Lung (tissue), 12 donors: ENCODE measurements around the gene ZNF205. TPM values are rescaled to one million over a fixed set of nuclear protein-coding genes. Genes with fewer than 3 reads are reported as not detected.
"Not testable (repeated sequence)": the region's sequence is repeated elsewhere in the genome, so short reads cannot be mapped to it uniquely, and the experiment has no call there.

Source experiments
- ATAC-seq: fragments of 200-7000 bp; cut with Tn5 transposase; one replicate; pipeline ENCODE4 v1.9.1; 2020; ENCODE audit warnings: moderate number of reproducible peaks; ENCODE audit not compliant: insufficient read depth, low FRiP score
- DNase-seq, 3 donors: peaks; one replicate each; pipeline ENCODE4 v3.0.0-alpha.2; 2013 to 2017
- H3K27ac ChIP-seq, 2 donors: one replicate each; pipeline ENCODE4 v1.5.1; 2013; ENCODE audit warnings: mild to moderate bottlenecking in 2 of 2, moderate library complexity in 2 of 2, control low read depth in 1 of 2, inconsistent platforms in 1 of 2, low read depth in 1 of 2, low read length in 1 of 2
- H3K27me3 ChIP-seq, 3 donors: one replicate each; pipeline ENCODE4 v1.5.1; 2013; ENCODE audit warnings: low read length in 2 of 3; ENCODE audit not compliant: control insufficient read depth in 3 of 3, insufficient read depth in 3 of 3
- H3K36me3 ChIP-seq, 4 donors: one replicate each; pipeline ENCODE4 v1.5.1; 2013; ENCODE audit warnings: low read length in 4 of 4, mild to moderate bottlenecking in 1 of 4, moderate library complexity in 1 of 4; ENCODE audit not compliant: control insufficient read depth in 4 of 4, insufficient read depth in 4 of 4
- H3K4me1 ChIP-seq, 5 donors: one replicate each; pipeline ENCODE4 v1.5.1; 2013; ENCODE audit warnings: low read length in 5 of 5, mild to moderate bottlenecking in 2 of 5, moderate library complexity in 1 of 5; ENCODE audit not compliant: control insufficient read depth in 5 of 5, insufficient read depth in 5 of 5
- H3K4me3 ChIP-seq: one replicate; pipeline ENCODE4 v1.5.1; 2013; ENCODE audit warnings: mild to moderate bottlenecking, control low read depth, moderate library complexity
- H3K9ac ChIP-seq, 2 donors: one replicate each; pipeline ENCODE4 v1.5.1; 2013; ENCODE audit warnings: low read length in 2 of 2, control low read depth in 1 of 2; ENCODE audit not compliant: insufficient read depth in 1 of 2
- H3K9me3 ChIP-seq, 4 donors: one replicate each; pipeline ENCODE4 v1.5.1; 2013; ENCODE audit warnings: low read length in 3 of 4, mild to moderate bottlenecking in 1 of 4, moderate library complexity in 1 of 4; ENCODE audit not compliant: control insufficient read depth in 4 of 4, insufficient read depth in 3 of 4
- CTCF ChIP-seq: IDR thresholded peaks from 2 replicates; pipeline ENCODE4 v1.5.1; 2012; ENCODE audit warnings: mild to moderate bottlenecking; ENCODE audit errors: control extremely low read depth, extremely low read depth
- WGBS, 2 donors: extraction: QIAGEN DNeasy Blood & Tissue Kit; methylation state at CpG; one replicate each; pipeline ENCODE4 v1.1.7; 2013; 5-methylcytosine and 5-hydroxymethylcytosine counted together
- polyA plus RNA-seq, 2 donors: library from polyadenylated mRNA; stranded (reverse); fragments of 200-250 nt; gene quantifications; one replicate each; pipeline ENCODE4 v1.2.1, GENCODE V29; 2013
- total RNA-seq, 2 donors: library from RNA; depleted of rRNA in 1 of 2; stranded (reverse); fragments of >200 nt in 1 of 2; gene quantifications; one replicate each; pipeline ENCODE4 v1.2.1, GENCODE V29; 2014 to 2021
- donor health status: control.
- donor health status: control.
- donor health status: Bipolar disorder and iron deficiency.
- donor health status: healthy.
- donor health status: DM: yes; HTN: yes; CAD: no.

Gene ZNF205
- total and polyA plus RNA-seq, 4 donors, result 9.8 to 33.0 (median 11.5) TPM

GRCh38 chr16:3070608-3071111 lies 41.7 kb upstream of the ZNF205 start:
- no peak overlapping the region for H3K9ac ChIP-seq
- TF ChIP-seq CTCF, result no peak
- no peak overlapping the region for H3K27ac ChIP-seq
- ATAC-seq (no peak), DNase-seq (no peak)
- H3K36me3 ChIP-seq, result peaks cover 0 to 17% (median 0%) of the 10 kb centered on the region in 4 donors
- WGBS, 2 donors, result 91 to 94% methylated on average over 9 of the region's 9 CpGs
- H3K27me3 ChIP-seq, result peaks cover 0 to 7% (median 0%) of the 10 kb centered on the region in 3 donors
- peaks cover 0 to 17% (median 0%) of the 10 kb centered on the region in 5 donors for H3K4me1 ChIP-seq
- H3K4me3 ChIP-seq, result no peak overlapping the region
- H3K9me3 ChIP-seq, result no peaks in the 10 kb centered on the region

- DNase-seq (no peak), ATAC-seq (no peak)
- H3K9ac ChIP-seq, result no peak overlapping the region
- H3K9me3 ChIP-seq, result no peaks in the 10 kb centered on the region
- peaks cover 0 to 17% (median 0%) of the 10 kb centered on the region in 4 donors for H3K36me3 ChIP-seq
- no peak overlapping the region for H3K27ac ChIP-seq
- no peak for TF ChIP-seq CTCF
- H3K4me1 ChIP-seq, result peaks cover 0 to 12% (median 0%) of the 10 kb centered on the region in 5 donors
- H3K4me3 ChIP-seq, result no peak overlapping the region
- WGBS, 2 donors, result 91 to 92% methylated on average over 7 of the region's 7 CpGs
- peaks cover 0 to 7% (median 0%) of the 10 kb centered on the region in 3 donors for H3K27me3 ChIP-seq
Measured at GRCh38 chr16:3071655-3072054, 40.7 kb upstream of the ZNF205 start.

- H3K4me3 ChIP-seq, ATAC-seq, H3K9me3 ChIP-seq, DNase-seq, H3K9ac ChIP-seq, H3K27ac ChIP-seq, H3K27me3 ChIP-seq: not testable (repeated sequence)
- Histone ChIP-seq H3K4me1 (peaks cover 0 to 12% (median 0%) of the 10 kb centered on the region in 5 donors), H3K36me3 (peaks cover 0 to 17% (median 0%) of the 10 kb centered on the region in 4 donors)
- 30 to 51% methylated on average over 3 of the region's 4 CpGs for WGBS, 2 donors
Measured at GRCh38 chr16:3072148-3072547, 40.2 kb upstream of the ZNF205 start.

- not testable (repeated sequence) for H3K27ac ChIP-seq, ATAC-seq, DNase-seq, H3K4me3 ChIP-seq, H3K27me3 ChIP-seq, H3K4me1 ChIP-seq, H3K9ac ChIP-seq, H3K9me3 ChIP-seq
- peaks cover 0 to 13% (median 0%) of the 10 kb centered on the region in 4 donors for H3K36me3 ChIP-seq
- 64 to 66% methylated on average over 8 to 9 of the region's 18 CpGs for WGBS, 2 donors
Measured at GRCh38 chr16:3072576-3073263, 39.7 kb upstream of the ZNF205 start.
